T47D (cell line): Measurements from ENCODE around the gene GLIPR1L1.

Source experiments
- DNase-seq, 2 experiments: peaks; one replicate each; pipeline versions ENCODE4 v3.0.0 to v3.0.0-alpha.2; 2011 to 2012; ENCODE audit warnings: low read depth in 1 of 2, low spot score in 1 of 2
- JUND ChIP-seq: IDR thresholded peaks from 2 replicates; pipeline ENCODE4 v1.6.1; 2012; ENCODE audit warnings: low read depth
- in situ Hi-C: cut with HindIII; loops from 2 replicates; pipeline ENCODE4 v1.10.0; 2016; ENCODE audit warnings: low sequenced_read_pairs, low pct_unique_long_range_greater_than_20kb

GLIPR1L1 gene

DNA sequence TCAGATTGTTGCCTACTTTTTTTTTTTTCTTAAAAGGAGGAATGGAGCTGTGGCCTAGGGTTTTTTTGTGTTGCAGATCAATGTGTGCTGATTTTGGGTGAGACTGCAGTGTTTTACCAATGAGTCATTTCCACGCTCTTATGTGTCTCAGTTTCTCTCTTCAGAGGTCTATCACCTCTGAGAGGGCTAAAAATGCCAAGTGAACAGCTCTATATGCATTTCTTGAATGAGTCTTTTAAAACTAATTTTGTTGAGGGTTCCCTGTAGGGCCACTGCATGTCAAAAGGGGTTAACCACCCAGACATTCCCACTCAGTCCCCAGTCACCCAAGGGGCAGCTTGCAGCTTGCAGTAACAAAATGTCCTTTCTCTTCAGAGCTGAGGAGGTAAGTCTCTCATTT lies 32.2 kb downstream of the GLIPR1L1 start:
- in situ Hi-C loops: no loop called here
- DNase-seq: no peak
- no peak for TF ChIP-seq JUND

DNA sequence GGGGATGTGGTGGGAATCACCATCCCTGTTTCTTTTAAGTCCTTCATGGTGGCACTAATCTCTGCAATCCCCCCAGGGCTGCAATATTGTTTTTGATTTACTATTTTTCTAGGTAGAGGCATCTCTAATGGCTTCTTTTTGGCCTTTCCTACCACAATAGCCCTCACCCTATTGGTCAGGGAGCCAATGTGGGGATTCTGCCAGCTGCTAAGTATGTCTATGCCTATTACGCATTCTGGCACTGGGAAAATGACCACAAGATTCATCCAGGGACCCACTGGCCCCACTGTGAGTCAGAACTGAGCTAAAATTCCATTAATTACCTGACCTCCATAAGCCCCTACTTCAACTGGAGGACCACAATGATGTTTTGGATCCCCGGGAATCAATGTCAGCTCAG lies 40.5 kb downstream of the GLIPR1L1 start:
- DNase-seq: no peak
- in situ Hi-C loops: no loop called here
- no peak for TF ChIP-seq JUND

- in situ Hi-C loops: no loop called here
- no peak for TF ChIP-seq JUND
- no peak for DNase-seq
These were observed 43.9 kb downstream of the GLIPR1L1 start for GRCh38 chr12:75378354-75378753.

GRCh38 chr12:75389061-75389460 lies 54.6 kb downstream of the GLIPR1L1 start:
- no peak for TF ChIP-seq JUND
- no peak for DNase-seq
- in situ Hi-C loops: no loop called here

DNA sequence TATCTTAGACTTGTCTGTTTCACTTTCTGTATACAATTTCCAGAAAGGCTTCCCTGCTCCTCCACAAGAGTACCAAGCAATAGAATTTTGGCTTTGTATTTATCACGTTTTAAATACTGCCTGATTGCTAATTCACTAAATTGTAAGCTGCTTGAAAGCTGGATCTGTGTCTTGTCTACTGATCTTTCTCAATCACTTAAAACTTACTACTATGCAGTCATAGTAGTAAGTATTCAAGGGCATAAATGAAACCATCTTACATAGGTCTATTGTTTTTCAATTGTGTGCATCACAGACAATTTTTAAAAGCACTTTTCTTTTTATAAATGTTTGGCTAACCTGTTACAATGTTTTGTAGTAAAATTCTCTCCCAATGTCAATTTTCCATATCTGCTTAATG lies 55.2 kb downstream of the GLIPR1L1 start:
- DNase-seq: no peak
- in situ Hi-C loops: no loop called here
- no peak for TF ChIP-seq JUND

DNA sequence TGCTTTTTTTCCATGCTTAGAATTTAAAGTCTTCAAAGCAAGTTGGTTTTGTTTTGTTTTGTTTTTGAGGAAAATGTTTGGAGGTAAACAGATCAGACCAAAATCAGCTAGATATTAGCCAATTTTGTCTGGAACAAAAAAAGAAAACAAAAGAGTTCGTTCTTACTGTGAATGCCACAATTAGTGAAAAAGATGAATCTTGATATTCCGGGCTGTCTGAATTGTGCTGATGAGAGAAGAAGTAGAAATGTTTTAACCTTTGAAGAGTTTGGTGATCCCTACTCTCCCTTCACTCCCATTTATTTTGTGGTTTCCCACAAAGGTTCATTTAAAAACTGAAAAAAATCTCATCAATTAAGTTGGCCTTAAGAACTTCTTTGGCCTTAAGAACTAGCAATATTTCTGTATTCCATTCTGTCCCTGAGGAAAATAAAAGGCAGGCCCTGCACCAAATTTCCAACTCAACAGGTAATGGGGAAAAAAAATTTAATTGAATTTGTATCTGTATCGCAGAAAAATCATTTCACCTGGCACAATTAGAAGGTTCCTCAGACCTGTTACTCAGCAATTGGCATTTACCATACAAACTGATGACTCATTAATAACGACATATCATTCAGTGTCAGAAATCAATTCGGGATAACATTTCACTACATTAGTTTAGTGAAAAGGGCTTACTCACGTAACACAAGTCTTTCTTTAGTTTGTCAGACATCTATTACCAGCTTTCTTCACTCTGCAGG lies 55.9 kb downstream of the GLIPR1L1 start:
- no peak for DNase-seq
- in situ Hi-C loops: no loop called here
- 0 out of 2 replicates have a peak, but pooled peaks have one; percentile 9 for TF ChIP-seq JUND

DNA sequence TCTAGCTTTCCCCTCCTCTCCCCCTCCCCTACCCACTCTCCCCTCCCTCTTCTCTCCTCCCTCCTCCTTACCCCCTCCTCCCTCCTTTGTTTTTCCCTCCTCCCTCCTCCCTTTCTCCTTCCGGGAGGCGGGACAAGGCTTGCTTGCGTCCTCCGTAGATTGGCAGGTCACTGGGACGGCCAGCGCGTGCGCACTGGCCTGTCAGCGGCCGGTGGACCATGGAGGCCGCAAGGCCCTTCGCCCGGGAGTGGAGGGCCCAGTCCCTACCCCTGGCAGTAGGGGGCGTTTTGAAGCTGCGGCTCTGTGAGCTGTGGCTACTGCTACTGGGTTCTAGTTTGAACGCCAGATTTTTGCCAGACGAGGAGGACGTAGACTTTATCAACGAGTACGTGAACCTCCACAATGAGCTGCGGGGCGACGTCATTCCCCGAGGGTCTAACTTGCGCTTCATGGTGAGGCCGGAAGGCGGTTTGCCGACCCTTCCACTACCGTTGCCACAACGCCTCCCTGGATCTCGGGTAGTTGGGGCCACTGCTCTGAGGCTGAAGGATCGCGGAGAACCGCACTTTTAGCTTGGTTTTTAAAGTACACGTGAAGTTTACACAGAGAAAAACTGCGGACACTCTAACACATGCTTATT lies 56.5 kb downstream of the GLIPR1L1 start, which contains the start of gene GLIPR1L2:
Gene GLIPR1L2 (plus strand): TSS at position 191 of the 640 bp plus-strand sequence. CDS start 28 bp downstream, at position 219.
- no peak for TF ChIP-seq JUND
- DNase-seq: peak; percentile 65 to 99
- in situ Hi-C loops: no loop called here

GRCh38 chr12:75404231-75404630 lies 69.8 kb downstream of the GLIPR1L1 start:
- DNase-seq: no peak
- TF ChIP-seq JUND: no peak
- in situ Hi-C loops: no loop called here

DNA sequence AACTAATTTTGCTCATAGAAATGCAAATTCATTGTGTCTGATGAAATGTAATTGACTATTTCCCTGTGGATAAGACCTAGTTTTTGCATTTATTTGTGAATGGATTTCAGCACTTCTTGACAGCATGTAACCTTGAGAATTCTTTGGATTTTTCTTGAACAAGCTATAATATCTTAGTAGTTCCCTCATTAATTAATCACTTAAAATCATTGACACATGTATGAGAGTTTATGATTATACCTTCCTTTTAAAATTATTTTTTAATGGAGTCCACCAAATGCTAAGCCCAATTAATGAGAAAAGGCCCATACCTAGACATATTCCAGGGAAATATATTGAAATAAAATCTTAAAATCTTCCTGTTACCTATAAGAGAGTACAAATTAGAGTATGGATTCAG lies 73.2 kb downstream of the GLIPR1L1 start:
- in situ Hi-C loops: no loop called here
- DNase-seq: no peak
- no peak for TF ChIP-seq JUND

- in situ Hi-C loops: no loop called here
- TF ChIP-seq JUND: no peak
- DNase-seq: no peak
These were observed 75.4 kb downstream of the GLIPR1L1 start for GRCh38 chr12:75409830-75410229.

GRCh38 chr12:75414671-75415070 lies 80.2 kb downstream of the GLIPR1L1 start:
- in situ Hi-C loops: no loop called here
- no peak for DNase-seq
- no peak for TF ChIP-seq JUND

DNA sequence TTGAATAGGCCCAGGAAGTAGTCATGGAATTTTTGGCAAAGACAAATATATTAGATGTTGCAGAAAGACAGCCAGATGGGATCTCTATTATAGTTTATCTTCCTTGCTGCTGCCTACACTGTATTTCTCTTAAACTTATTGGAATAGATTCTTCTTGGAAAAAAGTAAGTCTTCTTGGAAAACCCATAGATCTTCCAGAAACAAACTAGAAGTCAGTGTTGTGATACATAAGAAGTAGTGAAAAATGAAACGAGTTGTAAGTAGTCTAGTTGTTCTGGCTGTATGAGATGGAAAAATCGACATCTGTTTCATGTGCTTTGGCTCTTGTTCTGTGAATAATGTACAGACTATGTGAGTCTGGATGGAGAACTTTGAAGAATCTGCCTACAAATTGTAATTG lies 85.4 kb downstream of the GLIPR1L1 start:
- TF ChIP-seq JUND: no peak
- no peak for DNase-seq
- in situ Hi-C loops: no loop called here
